HL-60/S4 (cell line): ENCODE results near the gene ADCY5.

ENCODE experiments used
- in situ Hi-C: fragments of 300-500 bp; cut with MboI; formaldehyde crosslinking; loops from 2 replicates; pipeline ENCODE4 v1.14.3; 2022; ENCODE audit warnings: low sequenced_read_pairs

ADCY5 gene

DNA sequence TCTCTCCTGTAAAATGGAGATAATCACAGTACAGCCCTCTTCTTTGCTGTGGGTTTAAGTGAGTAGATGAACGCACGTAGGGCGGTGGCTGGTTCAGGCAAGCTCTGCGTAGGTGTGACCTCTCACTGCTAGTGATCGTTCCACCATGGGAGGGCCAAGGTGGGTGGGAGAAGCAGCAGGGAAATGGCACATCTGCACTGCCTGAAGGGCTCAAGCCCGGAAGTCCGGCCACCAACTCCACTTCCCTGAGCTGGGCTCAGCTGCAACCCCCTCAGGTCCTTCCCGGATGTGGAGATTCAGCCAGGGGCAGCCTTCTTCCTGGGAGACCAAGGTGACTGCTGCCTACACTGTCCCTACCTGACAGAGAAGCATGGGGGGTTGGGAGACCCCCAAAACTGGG is 102.9 kb downstream of the ADCY5 start:
- in situ Hi-C loops = no loop called here

GRCh38 chr3:123344907-123345594 is 103.8 kb downstream of the ADCY5 start:
- in situ Hi-C loops = no loop called here

DNA sequence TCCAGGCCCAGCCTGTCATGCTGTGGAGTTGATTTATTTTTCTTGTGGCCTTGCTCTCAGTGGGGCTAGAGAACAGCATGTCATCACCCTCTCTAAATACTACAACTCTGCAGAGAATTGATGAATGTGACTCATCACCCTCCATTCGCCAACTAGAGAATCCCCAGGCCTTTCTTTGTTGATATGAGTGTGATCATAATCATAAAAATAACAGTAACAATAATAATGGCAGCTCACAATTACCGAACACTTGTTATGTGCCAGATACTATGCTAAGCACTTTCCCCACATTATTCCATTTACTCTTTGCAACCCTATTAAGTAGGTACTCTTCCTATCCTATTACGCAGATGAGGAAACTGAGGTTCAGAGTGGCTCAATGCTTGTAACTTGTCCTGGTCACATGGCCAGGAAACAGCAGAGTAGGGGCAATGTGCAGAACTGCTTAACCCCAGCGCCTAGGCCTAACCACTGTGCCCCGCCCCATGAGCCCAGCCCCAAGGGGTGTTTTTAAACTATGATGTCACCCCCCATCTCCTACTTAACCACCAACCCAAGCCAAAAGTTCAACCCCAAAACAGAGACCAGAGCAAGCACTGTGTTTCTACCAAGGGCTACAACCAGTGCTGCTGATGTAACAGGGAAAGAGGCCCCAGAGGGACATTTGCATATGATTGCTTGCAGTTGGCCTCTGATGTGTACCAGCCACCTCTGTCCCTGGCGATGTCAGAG is 104.5 kb downstream of the ADCY5 start:
- in situ Hi-C loops = no loop called here

DNA sequence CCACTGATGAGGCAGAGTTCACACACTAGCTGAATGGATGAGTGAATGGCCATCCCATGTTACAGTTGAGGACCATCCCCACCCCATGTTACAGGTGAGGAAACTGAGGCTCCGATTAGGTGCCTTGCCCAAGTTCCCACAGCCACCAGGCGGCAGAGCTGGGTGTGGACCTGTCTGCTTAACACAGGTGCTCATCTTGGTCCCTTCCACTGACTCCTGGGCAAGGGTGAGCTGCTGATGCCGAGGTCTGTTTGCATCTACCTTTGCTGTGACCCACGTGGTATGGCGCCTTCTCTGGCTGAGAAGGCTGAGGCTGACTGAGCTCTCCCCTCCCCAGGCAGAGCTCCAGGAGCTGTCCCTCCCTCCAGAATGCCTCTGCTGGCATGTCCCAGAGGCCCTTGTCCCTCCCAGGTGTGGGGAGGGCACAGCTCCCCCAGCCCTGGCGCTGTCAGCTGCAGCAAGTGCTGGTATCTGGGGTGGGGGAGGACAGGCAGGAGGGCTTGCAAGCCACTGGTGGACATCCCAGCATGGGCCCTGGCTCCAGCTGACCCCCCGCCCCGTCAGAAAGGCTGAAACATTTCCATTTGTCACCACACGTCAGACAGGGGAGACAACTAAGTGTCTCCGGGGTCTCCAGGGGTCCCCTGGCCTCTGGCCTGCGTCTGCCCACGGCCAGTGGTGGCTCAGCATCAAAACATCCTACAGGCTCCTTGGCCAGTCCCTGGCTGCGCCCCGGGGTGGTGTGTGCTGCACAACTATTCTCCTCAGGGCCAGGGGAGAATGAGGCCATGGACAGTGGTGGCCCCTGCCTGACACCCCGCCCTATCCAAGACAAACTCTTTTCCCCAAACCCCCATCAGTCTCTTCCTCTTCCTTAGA is 105.4 kb downstream of the ADCY5 start:
- in situ Hi-C loops = no loop called here

- in situ Hi-C loops = no loop called here
Measured at GRCh38 chr3:123342631-123343080, 106.2 kb downstream of the ADCY5 start.

DNA sequence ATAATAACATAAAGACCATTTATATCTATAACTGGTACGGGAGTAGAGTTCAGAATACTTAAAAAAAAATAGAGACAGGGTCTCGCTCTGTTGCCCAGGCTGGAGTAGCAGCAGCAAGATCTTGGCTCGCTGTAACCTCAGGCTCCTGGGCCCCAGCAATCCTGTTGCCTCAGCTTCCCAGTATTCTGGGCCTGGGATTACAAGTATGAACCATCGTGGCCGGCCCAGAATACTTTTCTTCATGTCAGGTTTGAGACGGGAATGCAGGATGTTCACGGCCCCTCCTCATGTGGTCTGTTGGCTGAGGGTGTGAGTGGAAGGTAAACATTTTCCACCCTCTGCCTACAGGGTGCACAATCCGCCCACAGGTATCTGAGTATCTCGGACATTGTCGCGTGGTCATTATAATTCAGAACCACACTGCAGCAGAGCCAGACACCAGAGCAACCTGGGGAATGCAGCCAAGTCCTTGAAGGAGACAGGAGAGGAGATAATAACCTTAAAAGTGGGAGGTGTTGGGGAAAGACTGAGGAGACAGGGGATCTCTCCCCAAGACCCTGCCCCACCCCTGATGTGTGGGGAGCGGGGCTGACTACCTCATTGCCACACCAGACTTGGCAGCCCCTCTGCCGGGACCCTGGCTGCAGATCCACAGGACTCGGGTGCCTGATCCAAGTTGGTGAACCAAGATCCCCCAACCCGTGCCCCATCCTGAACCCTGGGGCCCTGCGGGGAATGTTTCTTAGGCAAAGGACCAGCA is 106.8 kb downstream of the ADCY5 start:
- in situ Hi-C loops = no loop called here

DNA sequence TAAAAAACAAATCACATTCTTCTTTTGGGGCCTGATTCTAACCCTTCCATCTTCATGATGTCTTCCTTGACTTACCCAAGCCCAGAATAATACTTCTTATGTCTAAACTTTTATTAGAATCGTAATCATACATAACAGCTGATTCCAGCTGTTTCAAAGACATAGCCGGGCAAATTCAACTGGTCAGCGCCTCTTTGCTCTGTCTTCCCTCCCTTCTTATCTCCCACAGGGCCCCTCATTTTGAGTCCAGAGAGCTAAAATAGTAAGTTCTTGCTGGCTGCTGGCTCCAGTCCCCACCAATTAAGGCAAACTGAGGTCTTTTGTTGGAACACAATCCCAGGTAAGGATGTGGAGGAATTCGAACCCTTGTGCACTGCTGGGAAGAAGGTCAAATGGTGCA is 108.6 kb downstream of the ADCY5 start:
- in situ Hi-C loops = no loop called here

DNA sequence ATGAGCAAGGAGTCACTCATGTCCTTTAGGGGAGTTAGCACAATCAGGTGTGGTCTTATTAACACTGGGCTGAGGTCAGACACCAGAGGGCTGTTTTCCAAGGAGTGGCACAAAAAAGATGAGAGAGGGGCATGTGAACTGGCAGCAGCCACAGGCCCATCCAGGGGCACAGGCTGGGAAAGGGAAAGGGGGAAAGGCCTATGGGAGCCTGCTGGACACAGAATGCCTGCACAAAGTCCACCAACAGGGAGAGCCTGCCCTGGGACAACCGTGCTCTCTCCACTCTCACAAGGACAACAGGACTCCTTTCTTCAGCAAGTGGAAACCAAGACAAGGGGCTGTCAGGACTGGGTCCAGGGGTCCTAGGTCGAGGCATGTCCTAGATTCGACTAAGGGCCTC is 109.6 kb downstream of the ADCY5 start:
- in situ Hi-C loops = no loop called here

DNA sequence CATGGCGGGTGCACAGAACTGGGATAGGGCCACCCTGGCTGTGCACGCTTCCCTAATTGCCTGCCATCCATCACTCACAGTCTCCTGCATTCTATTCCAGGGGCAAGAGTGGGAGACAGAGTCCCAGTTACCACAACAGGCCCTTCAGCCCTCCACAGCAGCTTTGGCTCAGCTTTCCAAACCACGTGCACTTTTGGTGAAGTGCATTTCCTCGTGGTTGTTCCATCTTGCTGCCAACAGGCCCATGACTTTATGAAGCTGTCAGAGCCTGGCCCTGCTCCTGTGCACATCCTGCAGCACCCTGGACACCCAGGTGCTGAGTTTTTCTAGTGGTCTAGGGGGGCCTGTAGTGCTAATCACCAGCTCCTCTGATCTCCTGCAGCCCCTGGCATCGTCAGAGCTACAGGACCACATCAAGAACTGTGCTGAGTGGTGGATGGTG is 110.2 kb downstream of the ADCY5 start:
- in situ Hi-C loops = no loop called here

- in situ Hi-C loops = no loop called here
Measured at GRCh38 chr3:123337948-123338619, 110.8 kb downstream of the ADCY5 start.

DNA sequence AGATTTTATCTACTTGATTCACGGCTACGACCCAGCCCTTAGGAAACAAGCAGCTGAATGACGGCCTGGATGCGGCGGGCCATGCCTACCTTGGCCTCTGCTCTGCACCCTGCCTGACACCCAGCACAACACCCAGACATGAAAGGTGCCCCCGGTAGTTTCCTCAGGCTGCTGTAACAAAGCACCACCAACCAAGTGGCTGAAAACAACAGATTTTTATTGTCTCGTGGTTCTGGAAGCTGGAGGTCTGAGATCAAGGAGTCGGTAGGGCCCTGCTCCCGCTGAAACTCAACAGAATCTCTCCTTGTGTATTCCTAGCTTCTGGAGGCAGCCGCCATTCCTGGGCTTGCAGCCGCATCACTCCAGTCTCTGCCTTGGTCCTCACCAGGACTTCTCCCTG is 111.7 kb downstream of the ADCY5 start:
- in situ Hi-C loops = no loop called here

GRCh38 chr3:123336441-123336851 is 112.4 kb downstream of the ADCY5 start:
- in situ Hi-C loops = no loop called here

GRCh38 chr3:123336001-123336400 is 112.9 kb downstream of the ADCY5 start:
- in situ Hi-C loops = no loop called here

DNA sequence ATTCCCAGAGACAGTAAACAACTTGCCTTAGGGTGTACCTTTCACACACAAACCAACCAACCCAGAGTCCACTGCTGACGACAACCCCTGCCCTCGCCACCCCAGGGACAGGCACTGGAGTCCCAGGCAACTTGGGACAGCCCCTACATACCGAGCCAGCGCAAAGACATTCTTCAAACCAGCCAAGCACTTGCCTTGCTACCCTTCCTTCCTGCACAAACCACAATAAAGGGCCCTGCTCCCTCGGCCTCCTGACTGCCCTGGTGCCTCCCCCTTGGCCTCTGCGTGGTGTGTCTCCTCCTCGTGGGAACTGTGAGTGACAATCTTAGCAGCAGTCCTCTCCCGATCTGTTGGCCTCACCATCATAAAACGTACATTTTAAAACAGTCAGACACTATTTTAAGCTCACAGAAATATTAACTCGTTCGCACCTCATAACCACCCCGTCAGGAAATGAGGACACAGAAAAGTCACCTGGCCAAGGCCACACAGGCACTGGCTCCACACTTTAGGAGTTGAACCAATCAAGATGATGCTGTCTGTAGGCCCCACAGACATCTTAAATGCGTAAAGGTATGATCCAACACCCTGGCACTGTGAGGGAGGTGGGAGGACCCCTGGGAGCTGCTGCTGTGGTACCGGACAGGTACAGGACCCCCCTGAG is 113.8 kb downstream of the ADCY5 start:
- in situ Hi-C loops = no loop called here

DNA sequence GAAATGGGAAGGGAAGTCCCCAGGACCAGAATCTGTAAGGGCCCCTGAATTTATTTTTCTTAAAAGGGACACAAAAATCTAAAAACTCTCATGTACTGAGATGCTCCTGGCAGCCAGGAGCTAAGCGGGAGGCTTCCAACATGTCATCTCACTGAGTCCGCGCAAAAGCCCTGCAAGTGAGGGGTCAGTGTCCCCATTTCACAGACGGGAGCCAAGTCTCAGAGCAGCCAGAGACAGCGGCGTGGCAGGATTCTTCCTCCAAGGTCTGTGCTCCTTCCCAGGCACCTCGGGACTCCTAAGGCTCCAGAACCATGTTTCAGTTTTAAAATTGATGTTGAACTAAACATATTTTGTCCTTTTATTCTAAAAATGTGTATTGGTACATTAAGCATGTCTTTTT is 114.8 kb downstream of the ADCY5 start:
- in situ Hi-C loops = no loop called here

- in situ Hi-C loops = no loop called here
Measured at GRCh38 chr3:123333401-123333800, 115.5 kb downstream of the ADCY5 start.

- in situ Hi-C loops = no loop called here
Measured at GRCh38 chr3:123332124-123332641, 116.7 kb downstream of the ADCY5 start.

GRCh38 chr3:123331651-123332050 is 117.2 kb downstream of the ADCY5 start:
- in situ Hi-C loops = no loop called here

- in situ Hi-C loops = no loop called here
Measured at GRCh38 chr3:123331006-123331405, 117.9 kb downstream of the ADCY5 start.
